RKO (cell line): Measurements from ENCODE around the gene AFF2.

Source experiments
- DNase-seq: peaks from one replicate; pipeline ENCODE4 v3.0.0-alpha.2; 2016; ENCODE audit warnings: low spot score

The AFF2 gene

GRCh38 chrX:148500423-148501385 lies at the start of gene AFF2:
Gene AFF2 (plus strand): TSS chrX:148500617. CDS start chrX:148501098, 481 bp downstream.
- no peak for DNase-seq

- no peak for DNase-seq
These were observed 43.1 kb upstream of the AFF2 start for GRCh38 chrX:148457279-148457678.

- no peak for DNase-seq
These were observed 41.1 kb upstream of the AFF2 start for GRCh38 chrX:148459343-148459742.

- DNase-seq, result no peak
These were observed 34.1 kb upstream of the AFF2 start for GRCh38 chrX:148466292-148466691.

- no peak for DNase-seq
These were observed 30.1 kb upstream of the AFF2 start for GRCh38 chrX:148470324-148470723.

- DNase-seq, result no peak
These were observed 26.4 kb upstream of the AFF2 start for GRCh38 chrX:148474030-148474429.

GRCh38 chrX:148492057-148492456 lies 8.4 kb upstream of the AFF2 start:
- DNase-seq, result no peak

- no peak for DNase-seq
These were observed 5.2 kb upstream of the AFF2 start for GRCh38 chrX:148495176-148495575.

GRCh38 chrX:148498067-148498466 lies 2.4 kb upstream of the AFF2 start:
- DNase-seq, result no peak

GRCh38 chrX:148499638-148500422 lies 587 bp upstream of the AFF2 start:
- DNase-seq, result no peak

GRCh38 chrX:148501386-148502066 lies 1.1 kb downstream of the AFF2 start:
- no peak for DNase-seq

- no peak for DNase-seq
These were observed 4.1 kb downstream of the AFF2 start for GRCh38 chrX:148504506-148504905.

- DNase-seq, result no peak
These were observed 7.0 kb downstream of the AFF2 start for GRCh38 chrX:148507418-148507817.

GRCh38 chrX:148512453-148512852 lies 12.0 kb downstream of the AFF2 start:
- no peak for DNase-seq

GRCh38 chrX:148513661-148514060 lies 13.2 kb downstream of the AFF2 start:
- DNase-seq, result no peak

GRCh38 chrX:148517176-148517575 lies 16.8 kb downstream of the AFF2 start:
- DNase-seq, result no peak

GRCh38 chrX:148522006-148522405 lies 21.6 kb downstream of the AFF2 start:
- DNase-seq, result no peak

GRCh38 chrX:148523303-148524080 lies 23.1 kb downstream of the AFF2 start:
- no peak for DNase-seq

GRCh38 chrX:148530464-148531077 lies 30.2 kb downstream of the AFF2 start:
- DNase-seq, result peak; percentile 13

- DNase-seq, result no peak
These were observed 33.9 kb downstream of the AFF2 start for GRCh38 chrX:148534291-148534690.

GRCh38 chrX:148535639-148536038 lies 35.2 kb downstream of the AFF2 start:
- no peak for DNase-seq
